AG08396 (cell line): ENCODE data around the gene D2HGDH.
"Not testable (repeated sequence)": the region's sequence is repeated elsewhere in the genome, so short reads cannot be mapped to it uniquely, and the experiment has no call there.

ENCODE experiments used
- DNase-seq: peaks from one replicate; pipeline ENCODE4 v3.0.0; 2012; ENCODE audit warnings: low spot score, mixed read lengths

The D2HGDH gene

GRCh38 chr2:241748468-241749256 is 14.2 kb downstream of the D2HGDH start:
- DNase-seq: no peak

DNA sequence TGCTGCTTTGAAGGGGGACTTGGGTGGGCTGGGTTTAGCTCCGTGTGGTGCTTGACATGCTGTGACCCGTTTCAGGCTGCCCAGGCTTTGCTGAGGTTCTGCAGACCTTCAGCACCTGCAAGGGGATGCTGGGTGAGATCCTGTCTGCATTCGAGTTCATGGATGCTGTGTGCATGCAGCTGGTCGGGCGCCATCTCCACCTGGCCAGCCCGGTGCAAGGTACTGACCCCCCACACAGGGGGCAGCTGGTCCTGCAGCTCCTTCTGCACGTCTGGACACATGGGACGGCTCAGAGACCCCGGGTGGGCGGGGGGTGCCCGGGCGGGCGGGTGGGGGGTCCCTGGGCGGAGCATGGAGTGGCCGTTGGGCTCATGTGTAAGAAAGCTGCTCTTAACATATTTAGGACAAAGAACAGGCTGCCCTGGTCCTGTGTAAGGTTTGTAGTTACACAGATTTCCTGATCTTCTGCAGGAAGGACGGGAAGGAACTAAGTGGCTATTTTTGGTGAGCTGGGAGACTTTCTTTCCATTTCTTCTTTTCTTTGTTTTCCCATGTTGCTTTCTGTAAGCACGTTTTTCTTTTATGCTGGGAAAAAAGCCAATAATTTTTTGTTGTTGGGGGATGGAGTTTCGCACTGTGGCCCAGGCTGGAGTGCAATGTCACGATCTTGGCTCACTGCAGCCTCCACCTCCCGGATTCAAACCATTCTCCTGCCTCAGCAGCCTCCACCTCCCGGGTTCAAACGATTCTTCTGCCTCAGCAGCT is 15.8 kb downstream of the D2HGDH start:
- no peak for DNase-seq

DNA sequence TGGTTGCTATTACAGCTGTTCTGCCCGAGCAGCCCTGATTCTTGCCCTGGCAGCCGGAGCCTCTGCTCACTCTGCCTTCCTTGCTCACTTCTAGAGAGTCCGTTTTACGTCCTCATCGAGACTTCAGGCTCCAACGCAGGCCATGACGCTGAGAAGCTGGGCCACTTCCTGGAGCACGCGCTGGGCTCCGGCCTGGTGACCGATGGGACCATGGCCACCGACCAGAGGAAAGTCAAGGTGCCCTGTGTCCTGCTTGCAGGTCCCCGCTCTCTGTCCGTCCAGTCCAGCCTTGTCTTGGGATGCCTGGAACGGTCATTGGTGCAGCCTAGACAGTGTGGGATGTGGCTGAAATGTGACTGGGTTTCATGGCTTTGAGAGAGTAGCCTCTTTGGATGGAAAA is 16.7 kb downstream of the D2HGDH start:
- DNase-seq: no peak

- no peak for DNase-seq
These were observed 17.3 kb downstream of the D2HGDH start for GRCh38 chr2:241751776-241752175.

- DNase-seq: no peak
These were observed 17.8 kb downstream of the D2HGDH start for GRCh38 chr2:241752253-241752652.

- DNase-seq: no peak
These were observed 18.4 kb downstream of the D2HGDH start for GRCh38 chr2:241752689-241753276.

DNA sequence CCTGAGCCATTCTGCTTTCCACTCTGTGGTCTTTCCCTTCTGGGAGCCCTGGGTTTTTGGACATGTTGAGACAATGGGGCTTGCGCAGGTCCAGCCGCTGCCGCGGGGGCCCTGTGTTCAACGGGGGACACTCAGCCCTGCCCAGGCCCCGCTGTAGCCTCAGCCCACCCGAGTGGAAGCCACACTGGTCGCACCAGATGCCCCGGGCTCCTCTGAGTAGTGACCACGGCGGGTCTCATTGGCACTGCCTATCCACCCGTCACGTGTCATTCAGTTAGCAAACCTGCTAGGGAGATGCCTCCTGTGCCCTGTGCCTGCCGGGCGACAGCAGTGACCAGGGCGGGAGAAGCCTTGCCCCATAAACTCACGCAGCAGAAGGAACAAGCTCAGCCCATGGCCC is 19.1 kb downstream of the D2HGDH start:
- DNase-seq: no peak

DNA sequence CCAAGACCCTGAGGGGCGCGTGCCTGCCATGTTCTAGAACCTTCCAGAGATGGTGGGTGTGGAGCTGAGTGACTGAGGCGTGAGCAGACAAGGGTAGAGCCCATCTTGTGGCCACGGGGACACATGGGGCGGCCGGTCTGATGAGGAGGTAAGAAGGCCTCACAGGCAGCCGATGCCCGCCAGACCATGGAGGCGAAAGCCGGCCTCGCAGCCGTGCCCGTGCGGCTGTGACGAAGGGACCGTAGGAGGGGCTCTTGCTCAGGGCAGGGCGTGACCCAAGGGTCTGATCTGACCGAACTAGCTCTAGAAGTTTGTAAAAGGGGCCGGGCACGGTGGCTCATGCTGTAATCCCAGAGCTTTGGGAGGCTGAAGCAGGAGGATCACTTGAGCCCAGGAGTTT is 19.6 kb downstream of the D2HGDH start:
- no peak for DNase-seq

DNA sequence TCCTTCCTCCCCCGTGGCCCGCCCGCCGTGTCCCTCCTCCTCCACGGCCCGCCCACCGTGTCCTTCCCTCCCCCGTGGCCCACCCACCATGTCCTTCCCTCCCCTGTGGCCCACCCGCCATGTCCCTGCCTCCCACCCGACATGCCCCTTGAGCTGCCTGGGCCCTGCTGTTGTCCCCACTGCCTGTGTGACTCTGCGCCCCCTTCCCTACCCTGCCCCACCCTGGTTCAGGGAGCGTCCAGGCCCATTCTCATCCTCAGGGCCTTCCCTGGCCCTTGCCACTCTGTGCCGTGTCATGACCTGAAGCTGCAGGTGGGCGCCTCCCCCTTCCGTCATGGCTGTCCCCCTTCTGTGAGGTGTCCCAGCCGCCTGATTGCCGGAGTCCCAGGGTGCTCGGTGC is 20.7 kb downstream of the D2HGDH start:
- DNase-seq: no peak

GRCh38 chr2:241755777-241756176 is 21.3 kb downstream of the D2HGDH start:
- DNase-seq: no peak

DNA sequence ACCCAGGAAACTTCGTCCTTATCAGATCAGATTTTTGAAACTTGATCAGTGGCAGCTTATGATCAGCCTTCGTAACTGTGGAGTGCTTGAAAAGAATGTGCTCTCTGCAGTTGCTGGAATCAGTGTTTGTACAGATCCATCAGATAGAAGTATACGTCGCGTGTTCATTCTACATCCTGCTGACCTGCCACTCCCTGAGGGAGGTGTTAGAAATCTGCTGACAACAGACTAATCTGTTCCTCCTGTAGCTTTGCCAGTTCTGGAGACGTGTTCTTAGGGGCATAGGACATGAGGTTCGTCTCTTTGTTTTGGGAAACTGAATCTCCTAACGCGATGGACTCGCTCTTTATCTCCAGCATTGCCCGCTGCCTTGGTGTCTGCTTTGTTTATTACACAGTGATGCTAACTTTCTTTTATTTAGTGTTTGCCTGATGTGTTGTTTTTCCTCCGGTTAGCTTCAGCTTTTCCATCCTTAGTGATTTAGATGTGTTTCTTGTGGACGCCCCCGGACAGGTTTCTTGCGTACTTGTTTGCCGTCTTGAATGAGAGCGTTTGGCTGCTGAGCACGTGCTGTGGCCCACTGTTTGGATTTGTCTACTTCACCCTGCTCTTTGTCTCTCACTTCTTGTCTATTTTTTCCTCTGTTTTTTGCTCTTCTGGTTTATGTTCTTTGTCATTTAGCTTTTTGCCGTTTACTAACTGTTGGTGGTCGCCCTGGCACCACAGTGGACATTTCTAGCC is 24.8 kb downstream of the D2HGDH start:
- DNase-seq: no peak

DNA sequence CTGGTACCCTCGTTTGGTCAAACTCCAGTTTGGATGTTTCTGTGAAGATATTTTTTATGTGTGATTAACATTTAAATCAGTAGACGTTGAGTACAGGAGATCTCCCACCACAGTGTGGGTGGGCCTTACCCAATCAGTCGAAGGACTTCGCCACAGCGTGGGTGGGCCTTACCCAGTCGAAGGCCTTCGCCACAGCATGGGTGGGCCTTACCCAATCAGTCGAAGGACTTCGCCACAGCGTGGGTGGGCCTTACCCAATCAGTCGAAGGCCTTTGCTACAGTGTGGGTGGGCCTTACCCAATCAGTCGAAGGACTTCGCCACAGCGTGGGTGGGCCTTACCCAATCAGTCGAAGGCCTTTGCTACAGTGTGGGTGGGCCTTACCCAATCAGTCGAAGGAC is 25.5 kb downstream of the D2HGDH start:
- DNase-seq: not testable (repeated sequence)

- DNase-seq: no peak
These were observed 25.9 kb downstream of the D2HGDH start for GRCh38 chr2:241760301-241760771.

DNA sequence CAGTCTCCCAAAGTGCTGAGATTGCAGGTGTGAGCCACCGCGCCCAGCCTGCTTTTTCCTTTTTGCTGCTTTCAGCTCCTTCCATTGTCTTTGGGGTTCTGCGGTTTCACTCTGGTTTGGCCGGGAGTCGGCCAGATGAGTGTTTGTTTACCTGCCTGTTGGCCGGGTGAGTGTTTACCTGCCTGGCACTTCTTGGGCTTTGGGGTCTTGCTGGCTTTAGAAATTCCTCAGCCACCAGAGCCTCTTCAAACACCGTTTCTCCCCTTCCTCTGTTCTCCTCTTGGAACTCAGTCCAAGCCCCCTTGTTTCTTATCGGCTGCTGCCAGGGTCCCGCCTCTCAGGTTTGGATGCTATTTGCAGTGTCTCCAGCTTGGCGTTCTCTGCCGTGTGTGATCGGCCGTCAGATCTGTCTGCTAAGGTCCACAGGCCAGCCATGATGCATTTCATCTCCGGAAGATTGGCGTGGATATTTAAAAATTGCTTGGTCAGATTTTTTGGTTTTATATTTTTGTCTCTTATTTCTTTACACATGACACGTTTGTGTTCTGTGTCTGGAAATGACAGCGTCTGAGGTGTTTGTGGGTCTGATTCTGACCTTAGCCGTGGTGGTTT is 28.0 kb downstream of the D2HGDH start:
- DNase-seq: no peak

GRCh38 chr2:241762933-241763369 is 28.5 kb downstream of the D2HGDH start:
- DNase-seq: no peak

GRCh38 chr2:241763551-241764274 is 29.3 kb downstream of the D2HGDH start:
- no peak for DNase-seq

- no peak for DNase-seq
These were observed 30.1 kb downstream of the D2HGDH start for GRCh38 chr2:241764275-241765241.

DNA sequence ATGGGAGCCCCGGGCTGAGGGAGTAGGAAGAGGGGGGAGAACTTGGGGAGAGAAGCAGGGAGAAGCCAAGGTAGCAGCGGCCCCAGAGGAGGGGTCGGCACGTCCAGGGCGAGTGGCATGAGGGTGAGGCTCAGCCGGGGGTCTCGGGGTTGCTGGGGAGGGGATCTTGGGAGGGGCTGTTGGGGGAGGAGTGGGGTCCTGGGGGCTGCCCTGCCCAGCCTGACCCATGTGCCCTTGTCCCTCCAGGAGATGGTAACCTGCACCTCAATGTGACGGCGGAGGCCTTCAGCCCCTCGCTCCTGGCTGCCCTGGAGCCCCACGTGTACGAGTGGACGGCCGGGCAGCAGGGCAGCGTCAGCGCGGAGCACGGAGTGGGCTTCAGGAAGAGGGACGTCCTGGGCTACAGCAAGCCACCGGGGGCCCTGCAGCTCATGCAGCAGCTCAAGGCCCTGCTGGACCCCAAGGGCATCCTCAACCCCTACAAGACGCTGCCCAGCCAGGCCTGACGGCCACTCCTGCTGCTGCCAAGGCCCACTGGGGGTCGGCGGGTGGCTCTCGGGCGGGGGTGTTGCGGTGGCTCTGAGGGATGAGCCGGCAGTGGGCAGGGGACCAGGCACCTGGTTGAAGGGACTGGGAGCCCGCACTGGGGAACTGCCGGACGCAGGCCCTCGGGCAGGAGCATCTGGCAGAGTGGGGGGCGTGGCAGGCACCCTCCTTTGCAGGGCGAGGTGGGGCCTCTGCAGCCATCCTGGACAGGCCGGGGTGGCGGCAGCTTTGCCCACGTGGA is 33.2 kb downstream of the D2HGDH start:
- DNase-seq: peak; percentile 12

DNA sequence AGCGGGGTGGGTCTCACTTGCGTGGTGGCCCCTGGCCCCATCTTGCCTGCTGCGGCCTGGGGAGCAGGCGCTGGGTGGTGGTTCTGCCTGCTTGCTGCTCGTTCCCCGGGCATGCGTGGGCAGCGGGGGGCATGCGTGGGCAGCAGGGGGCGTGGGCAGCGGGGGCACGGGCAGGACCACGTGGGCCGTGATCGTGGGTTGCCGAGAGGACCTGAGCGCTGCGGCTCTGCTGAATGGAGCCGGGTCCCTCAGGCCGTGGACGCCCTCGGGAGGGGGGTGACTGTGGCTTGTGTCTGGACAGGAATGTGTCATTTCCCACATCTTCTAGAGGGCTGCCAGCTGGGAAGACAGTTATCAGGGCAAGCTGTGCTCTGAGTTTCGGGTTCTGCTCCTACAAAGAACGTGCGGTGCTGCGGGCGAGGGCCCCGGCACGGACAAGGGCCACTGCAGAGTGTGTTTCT is 33.9 kb downstream of the D2HGDH start:
- peak; percentile 12 for DNase-seq
